Measurements from ENCODE around the gene PRKN.

Gene PRKN

GRCh38 chr6:162294029-162294428, 433.5 kb downstream of the PRKN start:
- H3K9me2 ChIP-seq (replicated peaks; ENCODE audit: insufficient read depth, low read length): no peaks in the 10 kb centered on the region
- no peak for TF ChIP-seq CTCF (IDR thresholded peaks at IDR 0.05; ENCODE audit: low read length)
- no peak for TF ChIP-seq EZH2phosphoT487 (IDR thresholded peaks at IDR 0.05; ENCODE audit: low read length)
- no peak for TF ChIP-seq EZH2 (optimal IDR thresholded peaks at IDR 0.05; ENCODE audit: low read depth, low read length)
- DNase-seq: no peak

GRCh38 chr6:162292915-162293314, 434.7 kb downstream of the PRKN start:
- Histone ChIP-seq H3K4me3 (ENCODE audit: low read length) (no peak overlapping the region), H3F3A (ENCODE audit: insufficient read depth, low read length) (no peaks in the 10 kb centered on the region), H3K9me3 (replicated peaks; ENCODE audit: insufficient read depth, low read length) (no peaks in the 10 kb centered on the region), H3K36me3 (replicated peaks; ENCODE audit: insufficient read depth, low read length) (no peaks in the 10 kb centered on the region), H2AFZ (ENCODE audit: low read length) (no peak overlapping the region), H3K4me2 (ENCODE audit: low read depth, low read length) (no peak overlapping the region), H4K20me1 (ENCODE audit: insufficient read depth, low read length) (no peaks in the 10 kb centered on the region), H3K79me2 (ENCODE audit: low read length) (no peaks in the 10 kb centered on the region), H3K27ac (ENCODE audit: low read length) (no peak overlapping the region), H3K4me1 (ENCODE audit: low read length) (no peaks in the 10 kb centered on the region), H3K9ac (ENCODE audit: low read length) (no peak overlapping the region), H3K27me3 (replicated peaks; ENCODE audit: insufficient read depth, low read length) (no peaks in the 10 kb centered on the region), H3K9me2 (replicated peaks; ENCODE audit: insufficient read depth, low read length) (no peaks in the 10 kb centered on the region)
- DNase-seq: no peak
- TF ChIP-seq EZH2phosphoT487 (IDR thresholded peaks at IDR 0.05; ENCODE audit: low read length): no peak
- no peak for TF ChIP-seq EZH2 (optimal IDR thresholded peaks at IDR 0.05; ENCODE audit: low read depth, low read length)
- TF ChIP-seq CTCF (IDR thresholded peaks at IDR 0.05; ENCODE audit: low read length): no peak

More at GRCh38 chr6:162294029-162294428, 433.5 kb downstream of the PRKN start:
- no peaks in the 10 kb centered on the region for H3K4me1 ChIP-seq (ENCODE audit: low read length)
- H3K4me3 ChIP-seq (ENCODE audit: low read length): no peak overlapping the region
- no peaks in the 10 kb centered on the region for H4K20me1 ChIP-seq (ENCODE audit: insufficient read depth, low read length)
- no peaks in the 10 kb centered on the region for H3K9me3 ChIP-seq (replicated peaks; ENCODE audit: insufficient read depth, low read length)
- no peak overlapping the region for H3K27ac ChIP-seq (ENCODE audit: low read length)
- H3K4me2 ChIP-seq (ENCODE audit: low read depth, low read length): no peak overlapping the region
- no peaks in the 10 kb centered on the region for H3F3A ChIP-seq (ENCODE audit: insufficient read depth, low read length)
- no peaks in the 10 kb centered on the region for H3K79me2 ChIP-seq (ENCODE audit: low read length)
- no peak overlapping the region for H3K9ac ChIP-seq (ENCODE audit: low read length)
- H3K36me3 ChIP-seq (replicated peaks; ENCODE audit: insufficient read depth, low read length): no peaks in the 10 kb centered on the region
- no peak overlapping the region for H2AFZ ChIP-seq (ENCODE audit: low read length)
- H3K27me3 ChIP-seq (replicated peaks; ENCODE audit: insufficient read depth, low read length): no peaks in the 10 kb centered on the region

GRCh38 chr6:162290846-162291465, 436.6 kb downstream of the PRKN start:
- H3F3A ChIP-seq (ENCODE audit: insufficient read depth, low read length): no peaks in the 10 kb centered on the region
- no peak overlapping the region for H2AFZ ChIP-seq (ENCODE audit: low read length)
- H3K4me2 ChIP-seq (ENCODE audit: low read depth, low read length): no peak overlapping the region
- no peak overlapping the region for H3K4me3 ChIP-seq (ENCODE audit: low read length)
- no peaks in the 10 kb centered on the region for H3K9me3 ChIP-seq (replicated peaks; ENCODE audit: insufficient read depth, low read length)
- no peaks in the 10 kb centered on the region for H3K36me3 ChIP-seq (replicated peaks; ENCODE audit: insufficient read depth, low read length)
- no peak overlapping the region for H3K9ac ChIP-seq (ENCODE audit: low read length)
- H3K9me2 ChIP-seq (replicated peaks; ENCODE audit: insufficient read depth, low read length): no peaks in the 10 kb centered on the region
- H4K20me1 ChIP-seq (ENCODE audit: insufficient read depth, low read length): no peaks in the 10 kb centered on the region
- no peaks in the 10 kb centered on the region for H3K27me3 ChIP-seq (replicated peaks; ENCODE audit: insufficient read depth, low read length)
- TF ChIP-seq CTCF (IDR thresholded peaks at IDR 0.05; ENCODE audit: low read length): no peak
- no peak for TF ChIP-seq EZH2 (optimal IDR thresholded peaks at IDR 0.05; ENCODE audit: low read depth, low read length)
- TF ChIP-seq EZH2phosphoT487 (IDR thresholded peaks at IDR 0.05; ENCODE audit: low read length): no peak
- H3K79me2 ChIP-seq (ENCODE audit: low read length): no peaks in the 10 kb centered on the region
- no peak overlapping the region for H3K27ac ChIP-seq (ENCODE audit: low read length)
- no peaks in the 10 kb centered on the region for H3K4me1 ChIP-seq (ENCODE audit: low read length)
- no peak for DNase-seq
